ENCODE measurements around the gene POLE3.

- TF ChIP-seq CTCF (IDR thresholded peaks at IDR 0.05) = no peak
- TF ChIP-seq EZH2 (IDR thresholded peaks at IDR 0.05; ENCODE audit: borderline replicate concordance, insufficient read depth, low read depth, low read length, poor library complexity, severe bottlenecking) = no peak
Measured at GRCh38 chr9:113427629-113428028, 17.2 kb upstream of the POLE3 start.

Data from B cell (primary cell).